GM23338 (cell line): ENCODE data around the gene ZSWIM5.

Experiments used
- CTCF ChIP-seq, 2 experiments: fragments of 200-600 bp in 1 of 2; sonication (generic) in 1 of 2; conservative IDR thresholded peaks; 2 replicates each; pipeline versions ENCODE4 v1.5.1 to v1.6.1; 2016 to 2017; ENCODE audit warnings: antibody characterized with exemption in 2 of 2, low read depth in 2 of 2, mild to moderate bottlenecking in 2 of 2, moderate library complexity in 1 of 2
- EZH2 ChIP-seq: fragments of 200-600 bp; sonication (generic); IDR thresholded peaks from one replicate; pipeline ENCODE4 v1.8.0; 2017; ENCODE audit warnings: antibody characterized with exemption, mild to moderate bottlenecking, low read depth; ENCODE audit not compliant: unreplicated experiment
- EZH2phosphoT487 ChIP-seq: fragments of 200-600 bp; sonication (generic); IDR thresholded peaks from one replicate; pipeline ENCODE4 v1.8.1; 2018; ENCODE audit warnings: antibody characterized with exemption; ENCODE audit not compliant: unreplicated experiment
- JUNB ChIP-seq: IDR thresholded peaks from one replicate; pipeline ENCODE4 v1.6.1; 2016; ENCODE audit warnings: antibody characterized with exemption; ENCODE audit not compliant: unreplicated experiment
- POLR2AphosphoS5 ChIP-seq: IDR thresholded peaks from 2 replicates; pipeline ENCODE4 v1.6.1; 2016; ENCODE audit warnings: antibody characterized with exemption, low read depth
- REST ChIP-seq: IDR thresholded peaks from one replicate; pipeline ENCODE4 v1.6.1; 2018; ENCODE audit warnings: antibody characterized with exemption; ENCODE audit not compliant: unreplicated experiment
- STAT1 ChIP-seq: IDR thresholded peaks from one replicate; pipeline ENCODE4 v1.6.1; 2016; ENCODE audit warnings: antibody characterized with exemption; ENCODE audit not compliant: unreplicated experiment

- TF ChIP-seq CTCF (conservative IDR thresholded peaks at IDR 0.05; ENCODE audit: low read depth in 2 of 2), result no peak
- no peak for TF ChIP-seq EZH2
- no peak for TF ChIP-seq JUNB
- TF ChIP-seq STAT1, result no peak
- no peak for TF ChIP-seq EZH2phosphoT487
- TF ChIP-seq POLR2AphosphoS5, result no peak
- no peak for TF ChIP-seq REST
Observed at GRCh38 chr1:45044916-45045315, 161.5 kb downstream of the ZSWIM5 start.
